ENCODE results near the gene TSEN2.

TSEN2 gene

GRCh38 chr3:12579905-12580304, 95.6 kb downstream of the TSEN2 start:
- TF ChIP-seq CTCF (conservative IDR thresholded peaks at IDR 0.05; ENCODE audit: low read depth, low read length) = no peak
- no peak overlapping the region for H3K4me3 ChIP-seq (ENCODE audit: low read depth, low read length)
- peak; percentile 57 for DNase-seq (ENCODE audit: low read depth)

GRCh38 chr3:12582730-12583129, 98.5 kb downstream of the TSEN2 start:
- no peak for DNase-seq (ENCODE audit: low read depth)
- H3K4me3 ChIP-seq (ENCODE audit: low read depth, low read length) = no peak overlapping the region
- TF ChIP-seq CTCF (conservative IDR thresholded peaks at IDR 0.05; ENCODE audit: low read depth, low read length) = no peak
